ENCODE measurements around the gene UBE2D2. TPM values are rescaled to one million over a fixed set of nuclear protein-coding genes. Genes with fewer than 3 reads are reported as not detected.

UBE2D2 gene
- total and polyA plus RNA-seq, 2 of the 4 experiments (the other 2 are of a cell fraction): 26.9 to 35.7 TPM

DNA sequence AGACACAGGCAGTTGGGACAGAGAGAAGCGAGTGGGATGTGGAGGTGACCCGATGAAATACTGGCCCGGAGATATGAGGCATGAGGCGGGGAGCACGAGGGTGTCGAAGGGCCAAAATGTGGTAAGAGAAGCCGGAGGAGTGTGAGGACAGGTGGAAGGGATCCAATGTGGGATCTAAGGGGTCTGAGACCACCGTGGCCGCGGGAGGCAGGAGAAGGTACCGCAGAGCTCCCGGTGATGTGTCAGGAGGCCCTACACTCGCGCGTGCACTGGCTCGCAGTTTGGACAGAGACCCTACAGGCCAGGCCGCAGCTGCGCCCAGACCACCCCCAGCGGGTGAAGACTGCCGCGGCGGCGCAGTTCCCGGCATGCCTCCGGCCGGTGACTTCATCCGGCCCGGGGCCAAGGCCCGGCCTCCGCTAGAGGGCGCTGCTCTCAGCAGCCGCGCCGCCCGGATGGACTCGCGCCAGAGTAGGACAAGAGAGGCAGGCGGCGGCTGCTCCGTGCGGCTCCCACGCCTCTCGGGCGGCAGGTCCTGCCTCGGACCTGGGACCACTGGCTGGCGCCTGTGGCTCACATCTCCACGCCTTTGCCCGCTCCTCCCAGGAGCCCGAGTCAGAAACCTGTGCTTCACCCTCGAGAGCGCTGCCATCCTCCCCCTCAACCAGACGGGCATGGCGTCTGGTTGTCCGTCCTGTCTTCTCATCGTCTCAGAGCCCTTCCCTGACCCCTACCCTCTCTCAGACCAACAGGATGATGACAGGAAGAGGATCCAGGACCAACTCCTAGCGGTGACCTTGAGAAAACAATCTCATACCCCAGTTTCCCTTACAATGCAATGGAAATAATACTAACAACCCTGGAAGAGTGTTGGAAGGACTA, 43.2 kb upstream of the UBE2D2 start:
- peak overlapping the region; percentile 97 for H4K5ac ChIP-seq (ENCODE audit: low read depth, low read length)
- no peaks in the 10 kb centered on the region for H3K36me3 ChIP-seq (ENCODE audit: control insufficient read depth, insufficient read depth, low read length)
- peak; percentile 43; the same call in 1 of the 2 replicates for TF ChIP-seq BHLHE40 (IDR thresholded peaks at IDR 0.05; ENCODE audit: low read depth, low read length)
- peak; percentile 12; the same call in 1 of the 2 replicates for TF ChIP-seq MAZ (IDR thresholded peaks at IDR 0.05; ENCODE audit: borderline replicate concordance, low read depth, low read length)
- TF ChIP-seq CEBPB (IDR thresholded peaks at IDR 0.05; ENCODE audit: low read depth, low read length): no peak
- TF ChIP-seq RAD21 (IDR thresholded peaks at IDR 0.05; ENCODE audit: low read length): peak; percentile 70
- TF ChIP-seq MXI1 (IDR thresholded peaks at IDR 0.05; ENCODE audit: borderline replicate concordance, low read depth, low read length): peak; percentile 42; the same call in 1 of the 2 replicates
- TF ChIP-seq, protein P1, sequence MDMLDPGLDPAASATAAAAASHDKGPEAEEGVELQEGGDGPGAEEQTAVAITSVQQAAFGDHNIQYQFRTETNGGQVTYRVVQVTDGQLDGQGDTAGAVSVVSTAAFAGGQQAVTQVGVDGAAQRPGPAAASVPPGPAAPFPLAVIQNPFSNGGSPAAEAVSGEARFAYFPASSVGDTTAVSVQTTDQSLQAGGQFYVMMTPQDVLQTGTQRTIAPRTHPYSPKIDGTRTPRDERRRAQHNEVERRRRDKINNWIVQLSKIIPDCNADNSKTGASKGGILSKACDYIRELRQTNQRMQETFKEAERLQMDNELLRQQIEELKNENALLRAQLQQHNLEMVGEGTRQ (IDR thresholded peaks at IDR 0.05; ENCODE audit: low read depth, low read length): no peak
- TF ChIP-seq MAFK (IDR thresholded peaks at IDR 0.05; ENCODE audit: low read depth, low read length): no peak
- TF ChIP-seq NFE2L2 (IDR thresholded peaks at IDR 0.05; ENCODE audit: low read depth, low read length): no peak
- peak; percentile 66 for TF ChIP-seq SMC3 (IDR thresholded peaks at IDR 0.05; ENCODE audit: low read depth, low read length)
- TF ChIP-seq POLR2A (IDR thresholded peaks at IDR 0.05; ENCODE audit: low read depth, low read length): peak; percentile 47; the same call in 1 of the 2 replicates
- TF ChIP-seq RFX5 (IDR thresholded peaks at IDR 0.05; ENCODE audit: low read depth, low read length): no peak
- TF ChIP-seq, protein P2, sequence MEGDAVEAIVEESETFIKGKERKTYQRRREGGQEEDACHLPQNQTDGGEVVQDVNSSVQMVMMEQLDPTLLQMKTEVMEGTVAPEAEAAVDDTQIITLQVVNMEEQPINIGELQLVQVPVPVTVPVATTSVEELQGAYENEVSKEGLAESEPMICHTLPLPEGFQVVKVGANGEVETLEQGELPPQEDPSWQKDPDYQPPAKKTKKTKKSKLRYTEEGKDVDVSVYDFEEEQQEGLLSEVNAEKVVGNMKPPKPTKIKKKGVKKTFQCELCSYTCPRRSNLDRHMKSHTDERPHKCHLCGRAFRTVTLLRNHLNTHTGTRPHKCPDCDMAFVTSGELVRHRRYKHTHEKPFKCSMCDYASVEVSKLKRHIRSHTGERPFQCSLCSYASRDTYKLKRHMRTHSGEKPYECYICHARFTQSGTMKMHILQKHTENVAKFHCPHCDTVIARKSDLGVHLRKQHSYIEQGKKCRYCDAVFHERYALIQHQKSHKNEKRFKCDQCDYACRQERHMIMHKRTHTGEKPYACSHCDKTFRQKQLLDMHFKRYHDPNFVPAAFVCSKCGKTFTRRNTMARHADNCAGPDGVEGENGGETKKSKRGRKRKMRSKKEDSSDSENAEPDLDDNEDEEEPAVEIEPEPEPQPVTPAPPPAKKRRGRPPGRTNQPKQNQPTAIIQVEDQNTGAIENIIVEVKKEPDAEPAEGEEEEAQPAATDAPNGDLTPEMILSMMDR (conservative IDR thresholded peaks at IDR 0.05; ENCODE audit: low read depth, low read length): peak; percentile 97
- no peak for TF ChIP-seq CHD1 (IDR thresholded peaks at IDR 0.05; ENCODE audit: low read depth, low read length)

More for the DNA sequence above, 43.2 kb upstream of the UBE2D2 start:
- Histone ChIP-seq H3K18ac (ENCODE audit: low read depth, low read length) (peak overlapping the region; percentile 89), H3K4me3 (ENCODE audit: insufficient read depth, low read depth, low read length) (peak overlapping the region; percentile 62), H4K20me1 (ENCODE audit: insufficient read depth, low read length) (no peaks in the 10 kb centered on the region), H4K91ac (ENCODE audit: insufficient read depth, low read depth, low read length) (peak overlapping the region; percentile 96), H2AK9ac (replicated peaks; ENCODE audit: low read depth, low read length, poor library complexity) (peak overlapping the region; percentile 65), H3K4ac (ENCODE audit: low read depth, low read length) (peak overlapping the region; percentile 98), H3K4me2 (ENCODE audit: low read depth, low read length) (peak overlapping the region; percentile 91), H3K27me3 (ENCODE audit: control insufficient read depth, insufficient read depth, low read length) (no peaks in the 10 kb centered on the region; the same call in 1 of the 2 replicates), H2BK120ac (ENCODE audit: low read depth, low read length) (peak overlapping the region; percentile 92), H2AFZ (replicated peaks; ENCODE audit: low read length, poor library complexity) (peak overlapping the region; percentile 100), H3K9ac (ENCODE audit: low read depth, low read length) (peak overlapping the region; percentile 84), H2BK15ac (ENCODE audit: low read depth, low read length) (peak overlapping the region; percentile 18; the same call in 1 of the 3 replicates), H3K23ac (ENCODE audit: low read depth, low read length) (peak overlapping the region; percentile 89; the same call in 1 of the 2 replicates), H3K56ac (ENCODE audit: extremely low read depth, insufficient read depth, low read length) (peak overlapping the region; percentile 73), H3K4me1 (ENCODE audit: control insufficient read depth, insufficient read depth, low read length) (peaks cover 4% of the 10 kb centered on the region), H4K8ac (ENCODE audit: low read depth in 2 of 2, low read length in 2 of 2) (peak overlapping the region; percentile 95 to 100), H3K14ac (replicated peaks; ENCODE audit: low read depth, low read length) (peak overlapping the region; percentile 98), H3K9me1 (ENCODE audit: insufficient read depth, low read length) (peaks cover 6% of the 10 kb centered on the region), H3K79me1 (ENCODE audit: low read depth in 1 of 2, low read length in 2 of 2) (no peaks in the 10 kb centered on the region; a peak in 1 of 4 replicates), H2AK5ac (ENCODE audit: low read depth, low read length) (peak overlapping the region; percentile 79), H2BK20ac (ENCODE audit: low read depth, low read length) (peak overlapping the region; percentile 61; the same call in 1 of the 2 replicates), H2BK5ac (ENCODE audit: low read depth, low read length, poor library complexity, severe bottlenecking) (peak overlapping the region; percentile 78), H3K27ac (ENCODE audit: insufficient read depth, low read length) (peak overlapping the region; percentile 67), H3K9me3 (ENCODE audit: control insufficient read depth, insufficient read depth, low read length) (no peaks in the 10 kb centered on the region)
- CTCF ChIA-PET: interaction anchor here (0.5 to 1.4 kb wide), 6 partner anchors 8 to 95 kb away, joined by 3 to 7 read pairs (median 3); no protein-coding TSS in a partner anchor
- DNase-seq: peak; percentile 79
- intact Hi-C loops (cut with micrococcal nuclease): loop anchor here (5.0 kb wide), 1 partner anchor 174 kb away; no protein-coding TSS in a partner anchor
- in situ Hi-C loops (cut with MboI; ENCODE audit: low sequenced_read_pairs): loop anchor here (5.0 kb wide), 1 partner anchor 96 kb away; no protein-coding TSS in a partner anchor
- POLR2A ChIA-PET (ENCODE audit: unreplicated experiment): interaction anchor here (0.5 kb wide), 1 partner anchor 47 kb away, joined by 3 read pairs; no protein-coding TSS in a partner anchor
- ATAC-seq (ENCODE audit: low read depth): peak; percentile 91
- WGBS, 2 experiments (ENCODE audit: extremely low coverage in 2 of 2, insufficient read length in 1 of 2): 13% methylated on average over 35 of the region's 56 CpGs; no CpG with 5 or more reads in 1 of the 2 experiments
- dilution Hi-C loops (cut with HindIII; ENCODE audit: low sequenced_read_pairs, unreplicated experiment): loop anchor here (25.0 kb wide), 1 partner anchor 106 kb away; the partner anchor contains the start of gene SPATA24
- BruUV-seq (replicated peaks): no TSS peak
